GM18508 (cell line): ENCODE data around the gene TBC1D22A.

Source experiments
- ATAC-seq: cut with Tn5 transposase; IDR thresholded peaks from one replicate; pipeline ENCODE4 v1.9.1; 2021; ENCODE audit warnings: moderate number of reproducible peaks; ENCODE audit not compliant: insufficient read depth, unreplicated experiment

TBC1D22A gene

DNA sequence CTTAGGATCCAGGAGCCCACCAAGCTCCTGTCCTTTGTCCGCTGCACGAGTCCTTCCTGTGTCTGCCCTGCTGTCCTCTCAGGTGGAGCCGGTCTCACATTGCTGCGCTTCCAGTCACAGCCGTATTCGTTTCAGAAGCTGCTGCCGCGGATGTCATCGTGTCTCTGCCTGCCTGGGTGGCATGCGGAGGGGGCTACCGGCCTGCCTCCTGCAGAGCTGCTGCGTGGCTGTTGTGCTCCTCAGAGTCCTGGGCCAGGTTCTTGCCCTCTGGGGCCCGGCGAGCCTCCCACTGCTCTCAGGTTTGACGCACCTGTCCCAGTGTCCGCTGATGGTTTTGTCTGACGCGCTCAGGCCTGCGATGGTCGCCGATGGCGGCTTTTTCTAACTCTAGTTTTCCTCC lies 254.2 kb downstream of the TBC1D22A start:
- no peak for ATAC-seq

DNA sequence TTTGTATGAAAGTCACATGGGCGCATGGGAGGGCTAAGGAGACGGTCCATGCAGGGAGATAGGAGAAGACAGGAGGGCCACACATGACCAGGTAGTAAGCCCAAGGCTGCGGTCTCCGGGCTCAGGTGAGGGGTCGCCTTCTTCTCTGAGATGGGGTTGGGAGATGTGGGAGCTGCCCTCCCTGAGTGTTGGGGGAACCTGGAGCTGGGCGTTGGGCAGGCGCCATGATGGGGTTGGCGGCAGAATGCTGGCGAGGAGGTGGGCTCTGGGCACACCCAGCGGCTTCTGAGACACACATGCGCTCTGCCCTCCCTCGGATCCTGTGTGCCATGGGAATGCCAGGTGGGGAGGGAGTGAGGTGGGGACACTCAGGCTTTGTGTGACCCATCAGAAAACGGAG lies 254.8 kb downstream of the TBC1D22A start:
- no peak for ATAC-seq

DNA sequence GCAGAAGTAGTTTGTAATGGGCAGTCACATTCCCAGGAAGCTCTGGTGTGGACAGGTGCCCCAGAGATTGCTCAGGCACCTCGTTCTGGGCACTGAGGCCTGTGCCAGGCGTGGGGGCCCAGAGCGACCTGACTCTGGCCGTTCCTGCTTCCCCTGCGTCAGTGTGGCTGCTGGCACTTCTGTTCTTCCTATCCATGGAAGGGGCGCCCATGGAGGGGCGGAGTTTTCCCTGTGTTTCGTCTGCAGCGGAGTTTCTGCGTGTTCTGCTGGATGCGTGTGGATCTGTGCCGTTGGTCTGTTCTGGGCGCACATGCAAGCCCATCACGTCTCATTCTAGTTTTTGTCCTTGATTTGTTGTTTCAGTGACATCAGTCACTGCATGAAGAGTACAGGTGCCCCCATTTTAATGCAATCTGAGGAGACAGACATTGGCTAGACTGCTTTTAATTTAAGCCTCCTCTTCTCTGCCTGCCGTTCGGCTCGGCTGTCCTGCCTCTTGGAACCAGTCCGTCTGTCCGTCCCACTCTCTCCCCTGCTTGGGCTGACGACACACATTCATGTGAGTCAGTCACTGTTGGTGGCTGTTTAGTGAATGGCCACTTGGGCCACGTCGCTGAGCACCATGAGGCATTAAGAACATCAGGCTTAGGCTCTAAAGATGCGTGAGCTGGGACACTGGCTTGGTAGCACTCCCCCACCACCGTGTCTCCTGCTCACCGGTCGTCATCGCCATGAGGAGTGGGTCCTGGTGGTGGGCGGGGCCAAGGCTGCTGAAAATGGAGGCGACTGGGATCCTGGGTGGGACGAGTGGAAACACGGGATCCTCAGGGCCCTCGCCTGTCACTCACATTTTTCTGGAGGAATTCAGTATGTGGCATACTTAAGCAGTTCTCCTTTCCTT lies 255.8 kb downstream of the TBC1D22A start:
- no peak for ATAC-seq

DNA sequence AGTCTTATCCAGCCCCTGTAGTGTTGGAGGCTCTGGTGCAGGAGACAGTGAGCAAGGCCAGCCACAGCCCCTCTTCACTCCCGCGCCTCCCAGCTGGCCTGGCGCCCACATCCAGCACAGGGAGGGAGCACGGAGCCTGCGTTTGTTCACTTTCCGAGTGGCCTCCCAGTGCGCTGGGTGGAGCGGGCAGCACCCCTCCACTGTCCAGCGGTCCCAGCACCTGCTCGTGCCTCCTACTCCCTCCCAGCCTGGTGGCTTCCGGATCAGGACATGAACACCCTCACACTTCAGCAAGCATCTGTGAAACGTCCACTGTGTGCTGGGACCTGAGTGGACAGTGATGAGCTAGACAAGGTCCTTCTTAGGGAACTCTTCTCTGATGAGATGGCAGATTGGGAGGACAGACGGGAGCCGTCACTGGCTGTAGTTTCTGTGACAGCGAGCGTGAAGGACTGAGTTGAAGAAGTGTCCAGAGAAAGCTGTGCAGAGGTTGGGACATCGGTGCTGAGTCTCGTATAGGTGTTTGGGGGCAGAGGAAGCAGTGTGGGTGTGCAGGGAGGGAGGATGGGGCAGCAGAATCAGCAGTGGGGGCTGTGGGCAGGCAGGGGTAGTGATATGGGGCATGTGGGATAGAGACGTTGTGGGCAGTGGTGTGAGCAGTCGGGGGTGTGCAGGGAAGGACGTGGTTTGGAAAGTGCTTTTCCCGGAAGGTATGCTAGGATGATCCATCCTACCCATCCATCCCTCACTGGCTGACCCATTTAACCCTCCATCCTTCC lies 256.8 kb downstream of the TBC1D22A start:
- ATAC-seq, result no peak

DNA sequence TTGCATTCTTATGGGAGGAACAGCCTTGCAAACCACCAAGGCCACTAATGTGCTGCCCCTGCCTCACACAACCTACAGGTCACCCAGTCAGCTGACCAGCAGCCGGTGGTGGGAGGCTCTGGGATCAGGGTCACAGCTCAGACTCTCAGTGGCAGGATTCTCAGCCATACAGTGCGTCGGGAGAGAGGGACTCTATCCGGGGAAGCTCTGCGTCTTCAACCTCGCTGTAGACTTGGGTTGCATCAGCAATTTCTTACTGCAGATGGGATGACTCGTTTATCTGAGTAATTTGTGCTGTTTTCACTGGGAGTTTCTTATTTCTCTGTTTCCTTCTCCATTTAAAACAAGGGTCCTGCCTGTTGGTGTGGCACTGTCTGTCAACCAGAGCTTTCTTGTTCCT lies 257.7 kb downstream of the TBC1D22A start:
- no peak for ATAC-seq

DNA sequence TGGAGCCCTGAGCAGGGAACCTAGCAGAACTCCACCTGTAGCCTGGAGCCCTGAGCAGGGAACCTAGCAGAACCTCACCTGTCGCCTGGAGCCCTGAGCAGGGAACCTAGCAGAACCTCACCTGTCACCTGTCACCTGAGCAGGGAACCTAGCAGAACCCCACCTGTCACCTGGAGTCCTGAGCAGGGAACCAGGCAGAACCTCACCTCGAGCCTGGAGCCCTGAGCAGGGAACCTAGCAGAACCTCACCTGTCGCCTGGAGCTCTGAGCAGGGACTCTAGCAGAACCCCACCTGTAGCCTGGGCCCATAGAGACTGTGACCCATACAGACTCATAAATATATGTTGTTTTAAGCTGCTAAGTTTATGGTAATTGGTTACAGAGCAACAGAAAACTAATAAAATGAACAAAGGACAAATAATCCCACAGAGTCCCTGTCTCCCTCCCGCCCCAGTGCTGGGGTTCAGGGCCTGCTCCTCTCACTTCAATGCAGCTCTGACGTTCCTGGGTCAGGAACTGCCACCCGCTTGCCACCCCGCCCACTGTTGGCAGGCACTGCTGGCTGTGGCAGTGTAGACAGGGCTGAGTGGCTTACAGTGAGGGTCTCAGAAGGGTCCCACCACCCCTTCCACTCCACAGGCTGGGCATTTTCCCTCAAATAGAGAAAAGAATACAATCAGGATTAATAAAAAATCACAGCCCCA lies 259.1 kb downstream of the TBC1D22A start:
- no peak for ATAC-seq

DNA sequence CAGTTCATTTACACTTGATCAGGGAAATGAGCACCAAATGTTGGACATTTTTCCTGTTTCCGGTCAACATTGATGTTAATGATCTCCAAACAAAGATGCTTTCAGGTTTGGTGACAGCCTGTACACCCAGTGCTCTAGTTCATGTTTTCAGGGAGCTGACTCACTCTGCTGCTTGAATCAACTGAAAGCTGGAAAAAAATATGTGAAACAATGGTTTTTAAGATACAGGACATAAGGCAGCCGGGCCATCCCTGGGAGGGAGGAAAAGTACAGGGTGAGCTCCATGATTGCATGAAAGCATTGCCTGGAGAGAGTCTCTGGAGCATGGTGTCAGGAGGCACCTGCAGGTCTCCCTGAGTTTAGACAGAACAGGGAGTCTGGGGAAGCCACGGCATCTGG lies 259.6 kb downstream of the TBC1D22A start:
- no peak for ATAC-seq

DNA sequence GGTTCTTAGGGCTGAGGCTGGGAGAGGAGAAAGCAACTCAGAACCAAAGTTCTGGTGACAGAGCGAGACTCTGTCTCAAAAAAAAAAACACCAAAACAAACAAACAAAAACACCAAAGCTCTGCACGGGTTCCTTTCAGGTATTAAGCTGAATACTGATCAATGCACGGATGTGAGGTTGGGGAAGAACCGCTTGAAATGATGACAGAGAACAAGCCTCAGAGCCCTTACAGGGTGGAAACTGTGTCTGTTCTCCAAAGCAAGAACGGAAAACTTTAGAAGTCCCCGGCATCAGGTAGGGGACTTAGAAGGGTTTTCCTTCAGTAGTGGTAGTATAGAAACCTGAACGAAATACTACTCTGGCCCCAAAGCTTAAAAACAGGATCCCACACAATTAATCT lies 260.0 kb downstream of the TBC1D22A start:
- no peak for ATAC-seq

DNA sequence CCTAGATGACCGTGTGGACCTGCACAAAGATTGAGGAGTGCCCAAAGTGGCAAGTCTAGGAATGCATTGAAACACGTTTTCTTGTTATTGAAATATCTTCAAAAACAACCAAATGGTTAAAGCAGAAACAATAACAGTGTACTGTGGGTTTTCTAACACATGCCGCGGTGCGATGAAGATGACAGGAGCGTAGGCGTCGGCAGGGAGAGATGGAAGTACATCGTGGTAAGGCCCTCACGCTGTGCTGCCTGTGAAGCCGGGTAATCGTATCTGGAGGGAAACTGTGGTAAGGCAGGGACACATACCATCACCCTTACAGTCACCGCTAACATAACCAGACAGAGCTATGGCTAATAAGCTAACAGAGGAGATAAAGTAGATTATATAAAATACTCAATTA lies 261.4 kb downstream of the TBC1D22A start:
- no peak for ATAC-seq

DNA sequence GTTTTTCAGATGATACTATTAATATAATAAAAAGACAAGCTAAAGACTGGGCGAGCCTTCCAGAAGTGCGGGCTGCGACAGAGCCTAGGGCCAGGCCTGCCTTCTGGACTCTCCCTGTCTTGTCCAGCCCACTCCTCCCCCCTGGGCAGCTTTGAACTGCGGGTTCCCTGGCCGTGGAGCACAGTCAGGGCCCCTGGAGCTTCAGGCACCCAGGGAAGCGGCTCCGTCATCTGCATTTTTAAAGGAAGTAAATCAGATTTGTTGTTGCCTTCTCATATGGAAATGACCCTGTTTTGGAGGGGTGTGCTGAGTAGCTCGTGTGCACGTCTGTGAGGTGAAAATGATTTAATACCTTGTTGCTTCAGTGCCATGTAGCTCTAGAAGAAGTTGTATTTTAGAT lies 265.3 kb downstream of the TBC1D22A start:
- ATAC-seq, result no peak

DNA sequence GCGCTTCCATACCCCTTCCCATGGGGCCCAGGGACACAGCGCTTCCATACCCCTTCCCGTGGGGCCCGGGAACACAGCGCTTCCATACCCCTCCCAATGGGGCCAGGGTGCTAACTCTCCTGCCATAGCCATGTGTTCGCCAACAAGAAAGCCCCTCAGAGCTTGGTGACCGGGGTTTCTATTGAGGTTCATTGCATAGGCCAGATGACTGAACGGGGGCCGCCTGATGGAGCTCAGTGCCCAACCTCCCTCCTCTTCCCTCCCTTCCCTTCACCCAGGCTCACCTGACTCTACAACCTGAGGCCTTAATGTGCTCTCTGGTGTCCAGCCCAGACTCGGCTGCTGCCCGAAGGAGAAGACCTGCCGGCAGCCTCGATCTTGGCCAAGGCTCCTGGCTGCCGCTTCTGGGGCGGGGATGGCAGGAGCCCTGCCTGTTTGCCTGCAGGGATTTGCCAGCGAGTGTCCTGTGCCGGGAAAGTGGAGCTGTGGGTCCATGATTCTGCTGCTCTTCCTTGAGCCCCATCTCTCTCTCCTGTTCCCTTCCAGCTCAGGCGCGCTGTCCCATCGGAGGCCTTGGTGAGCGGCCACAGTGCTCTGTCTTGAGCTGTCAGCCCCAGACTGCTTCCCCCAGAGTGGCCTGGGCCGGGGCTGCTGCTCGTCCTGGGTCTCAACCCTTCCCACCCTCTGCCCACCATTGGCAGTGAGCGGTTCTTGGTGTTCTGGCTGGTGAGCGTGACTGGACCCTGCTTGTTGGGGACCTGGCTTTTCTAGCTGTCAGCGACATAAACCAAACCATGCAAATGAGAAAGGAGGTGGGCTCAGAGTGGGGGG lies 267.0 kb downstream of the TBC1D22A start:
- no peak for ATAC-seq

DNA sequence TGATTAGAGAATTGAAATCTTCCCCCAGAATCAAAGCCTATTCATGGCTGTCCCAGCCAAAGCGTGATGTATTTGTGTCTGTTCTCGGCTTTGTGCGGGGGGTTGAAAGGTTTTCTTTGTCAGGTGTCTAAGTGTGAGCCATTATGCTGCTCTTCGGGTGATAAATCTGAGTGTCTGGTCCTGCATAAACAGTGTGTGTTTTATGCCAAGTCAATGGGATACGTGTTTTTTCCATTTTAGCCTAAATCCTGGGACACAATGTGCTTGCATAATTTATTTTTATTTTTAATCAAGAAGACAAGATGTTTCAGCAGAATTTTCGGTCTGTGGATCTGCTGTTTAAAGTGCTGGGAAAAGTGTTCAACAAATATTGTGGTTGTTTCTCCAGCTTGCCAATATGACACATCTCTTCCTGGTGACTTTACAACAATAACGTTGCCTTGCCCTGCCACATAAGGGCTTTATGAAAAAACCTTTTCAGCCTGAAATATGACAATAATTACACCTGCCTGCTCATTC lies 267.8 kb downstream of the TBC1D22A start:
- ATAC-seq, result no peak

DNA sequence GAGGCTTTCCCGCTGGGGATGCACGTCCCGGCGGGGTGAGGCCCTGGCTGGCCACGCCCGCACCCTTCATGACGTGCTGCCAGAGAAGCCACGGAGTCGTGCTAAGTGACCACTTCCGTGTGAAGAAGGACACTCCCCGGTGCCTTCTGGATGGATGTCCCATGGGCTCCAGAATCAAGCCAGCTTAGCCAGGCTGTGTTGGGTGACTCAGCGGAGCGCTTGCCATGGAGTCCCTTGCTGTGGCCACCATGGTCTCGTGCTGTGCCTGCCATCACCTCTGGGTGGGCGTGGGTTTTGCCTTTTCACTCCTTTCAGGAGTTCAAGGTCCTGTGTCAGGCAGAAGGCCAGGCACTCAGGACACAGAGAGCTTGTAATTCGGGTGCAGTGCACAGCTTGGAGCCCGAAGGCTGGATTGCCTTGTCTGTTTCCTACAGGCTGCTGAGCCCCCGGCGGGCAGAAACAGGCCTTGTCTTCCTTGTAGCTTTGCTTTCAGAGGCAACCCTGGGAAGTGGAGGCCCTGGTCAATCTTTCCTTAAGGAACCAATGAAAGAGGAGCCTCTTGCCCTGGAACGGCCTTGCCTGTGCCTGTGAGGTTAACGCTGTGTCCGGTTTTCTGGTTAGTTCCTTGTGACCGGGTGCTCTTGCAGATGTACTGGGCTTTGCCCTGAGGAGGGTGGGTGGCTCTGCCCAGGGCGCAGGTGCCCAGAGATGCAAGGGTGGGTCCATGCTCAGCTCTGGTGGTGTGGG lies 268.6 kb downstream of the TBC1D22A start:
- no peak for ATAC-seq

DNA sequence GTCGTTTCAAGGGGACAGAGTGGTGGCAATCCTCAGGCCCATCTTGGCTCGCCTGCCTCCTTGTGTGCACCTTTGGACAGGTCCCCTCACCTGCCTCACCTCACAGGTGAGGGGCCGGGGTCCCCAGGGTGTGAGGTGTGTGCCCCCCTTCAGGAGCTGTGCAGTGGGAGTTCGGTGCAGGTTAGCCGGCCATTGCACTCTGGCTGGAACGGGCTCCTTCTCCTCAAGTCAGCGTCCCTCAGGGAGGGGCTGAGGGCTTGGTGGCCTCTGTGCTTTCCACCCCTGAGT lies 269.1 kb downstream of the TBC1D22A start:
- no peak for ATAC-seq

DNA sequence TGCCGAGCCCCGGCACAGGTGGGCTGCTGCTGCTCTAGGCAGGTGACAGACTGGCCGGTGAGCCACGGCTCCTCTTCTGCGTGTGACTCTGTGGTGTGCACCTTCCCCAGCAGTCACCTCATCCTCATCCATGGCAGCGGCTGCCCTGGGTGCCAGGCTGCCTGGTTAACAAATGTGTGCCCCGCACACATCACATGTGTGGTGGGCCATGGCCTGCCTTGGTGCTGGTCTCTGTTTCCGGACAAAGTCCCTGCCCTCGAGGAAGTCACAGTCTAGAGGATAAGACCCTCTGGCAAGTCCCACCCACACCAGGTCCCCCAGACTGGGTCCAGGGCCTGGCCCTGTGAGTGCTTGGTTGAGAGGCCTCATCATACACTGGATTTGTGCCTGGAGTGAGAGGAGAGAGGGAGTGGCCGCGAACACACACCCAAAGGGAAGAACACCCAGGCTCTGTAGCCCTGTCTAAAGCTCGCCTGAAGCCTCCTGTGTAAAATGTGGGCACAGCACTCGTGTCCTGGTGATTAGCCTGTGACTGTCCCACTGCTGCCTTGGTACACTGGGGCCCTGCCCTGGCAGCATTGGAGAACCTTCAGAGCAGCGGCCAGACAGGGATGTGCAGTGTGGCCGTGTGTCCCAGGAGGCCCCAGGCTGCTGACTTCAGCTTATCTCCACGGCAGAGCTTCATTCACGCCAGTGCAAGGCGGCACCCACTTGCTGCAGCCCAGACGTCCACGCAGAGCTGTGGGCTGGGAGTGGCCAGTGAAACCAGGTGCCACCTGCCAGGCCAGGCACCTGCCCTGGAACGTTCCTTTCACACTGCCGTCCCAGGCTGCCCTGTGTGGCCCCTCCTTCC lies 269.9 kb downstream of the TBC1D22A start:
- ATAC-seq, result no peak

DNA sequence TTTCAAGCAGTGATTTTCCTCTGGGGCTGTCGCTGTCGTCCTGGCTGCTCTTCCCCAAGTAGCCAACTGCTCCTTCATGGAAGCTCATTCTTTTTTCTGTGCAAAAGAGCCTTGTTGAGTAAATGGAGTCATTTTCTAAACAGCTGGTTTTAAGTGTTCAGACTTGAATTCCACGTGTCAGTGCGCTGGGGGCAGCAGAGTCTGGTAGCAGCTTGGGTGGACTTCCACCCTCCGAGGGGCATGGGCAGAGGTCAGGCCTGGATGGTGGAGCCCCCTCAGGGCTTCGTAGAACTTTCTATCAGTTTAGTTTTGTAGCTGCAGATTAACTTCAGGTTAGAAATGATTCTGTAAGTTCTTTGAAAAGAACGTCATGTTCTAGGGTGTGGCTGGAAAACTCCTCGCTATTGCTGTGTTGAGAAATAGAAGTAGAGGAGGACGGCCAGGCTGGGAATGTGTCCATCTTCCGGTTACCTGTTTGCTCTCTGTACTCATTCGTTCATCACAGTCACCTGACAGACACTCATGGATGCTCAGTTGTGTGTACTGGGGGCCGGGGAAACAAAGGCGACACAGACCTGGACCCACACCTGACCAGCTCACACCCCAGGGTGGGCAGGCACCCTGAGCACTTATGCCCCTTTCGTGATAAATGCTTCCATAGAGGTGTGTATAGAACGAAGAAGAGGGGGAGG lies 270.7 kb downstream of the TBC1D22A start:
- no peak for ATAC-seq

DNA sequence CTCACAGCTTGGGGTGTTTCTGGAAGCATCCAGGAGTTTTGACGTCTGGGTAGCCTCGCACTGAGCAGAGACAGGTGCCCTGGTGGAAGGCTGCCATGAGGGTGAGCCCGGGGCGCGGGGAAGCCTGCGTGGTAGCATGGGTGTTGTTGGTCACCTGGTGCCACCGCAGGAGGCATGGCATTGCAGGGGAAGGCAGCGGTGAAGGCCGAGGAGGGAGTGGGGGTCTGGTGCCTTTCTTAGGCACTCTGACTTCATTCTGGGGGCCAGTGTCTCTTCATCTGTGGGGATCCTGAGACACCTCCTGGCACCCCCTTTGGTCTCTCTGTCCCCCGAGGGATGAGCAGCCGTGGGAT lies 271.2 kb downstream of the TBC1D22A start:
- no peak for ATAC-seq
